H1 (cell line): Measurements from ENCODE around the gene ITGA8. TPM values are rescaled to one million over a fixed set of nuclear protein-coding genes. Genes with fewer than 3 reads are reported as not detected.

Source experiments
- CTCF ChIA-PET: fragments of 300-600 bp; sonication (Branson Sonifier 250); formaldehyde crosslinking; loops from one replicate; lab custom pipeline; 2021; ENCODE audit not compliant: partially characterized antibody; lab: Charles Lee
- POLR2A ChIA-PET: fragments of 300-600 bp; sonication (Branson Sonifier 250); formaldehyde crosslinking; loops from one replicate; lab custom pipeline; 2021; ENCODE audit warnings: inconsistent platforms; ENCODE audit not compliant: partially characterized antibody; lab: Charles Lee
- DNase-seq, 2 experiments: peaks; one replicate each; pipeline versions ENCODE4 v3.0.0 to v3.0.0-alpha.2; 2010 to 2022; ENCODE audit warnings: low spot score in 2 of 2, low read depth in 1 of 2, mixed read lengths in 1 of 2
- FAIRE-seq: peaks from 2 replicates; lab custom pipeline; 2011; peaks lifted over from hg19 to GRCh38; lab: Jason Lieb, UNC
- H2AFZ ChIP-seq: 2 replicates; pipeline ENCODE4 v1.8.1; 2012; ENCODE audit warnings: low read length, inconsistent platforms
- H2AK5ac ChIP-seq: 2 replicates; pipeline ENCODE4 v1.6.1; 2013; ENCODE audit warnings: low read depth, low read length
- H2BK120ac ChIP-seq: replicated peaks from 2 replicates; pipeline ENCODE3; 2013; ENCODE audit warnings: low read depth, low read length, inconsistent platforms
- H2BK12ac ChIP-seq: 2 replicates; pipeline ENCODE4 v1.6.1; 2013; ENCODE audit warnings: low read depth, low read length
- H2BK15ac ChIP-seq: 2 replicates; pipeline ENCODE4 v1.6.1; 2013; ENCODE audit warnings: low read length
- H2BK20ac ChIP-seq: 2 replicates; pipeline ENCODE4 v1.6.1; 2013; ENCODE audit warnings: low read length
- H2BK5ac ChIP-seq: 2 replicates; pipeline ENCODE4 v1.6.1; 2013; ENCODE audit warnings: low read depth, low read length
- H3K14ac ChIP-seq: 2 replicates; pipeline ENCODE4 v1.6.1; 2013; ENCODE audit warnings: inconsistent platforms; ENCODE audit not compliant: insufficient read length
- H3K18ac ChIP-seq: 2 replicates; pipeline ENCODE4 v1.6.1; 2013; ENCODE audit warnings: low read length; ENCODE audit errors: extremely low read depth
- H3K23ac ChIP-seq: 2 replicates; pipeline ENCODE4 v1.6.1; 2013; ENCODE audit warnings: inconsistent platforms; ENCODE audit not compliant: insufficient read length
- H3K23me2 ChIP-seq: 2 replicates; pipeline ENCODE4 v1.6.1; 2013; ENCODE audit warnings: low read depth, low read length
- H3K27ac ChIP-seq: 2 replicates; pipeline ENCODE4 v1.6.1; 2011; ENCODE audit warnings: low read depth, low read length, inconsistent platforms
- H3K27me3 ChIP-seq, 4 experiments: replicated peaks in 1 of 4; 1 replicate in 1 of 4; 2 replicates in 3 of 4; pipeline versions ENCODE4 v1.6.1 to v1.8.1; 2011 to 2013; ENCODE audit warnings: low read length in 3 of 4, mild to moderate bottlenecking in 3 of 4, inconsistent platforms in 2 of 4, mixed read lengths in 2 of 4, moderate library complexity in 1 of 4; ENCODE audit not compliant: control insufficient read depth in 3 of 4, insufficient read depth in 3 of 4; ENCODE audit errors: extremely low read depth in 1 of 4
- H3K36me3 ChIP-seq, 4 experiments: 2 replicates each; pipeline versions ENCODE4 v1.6.1 to v1.8.1; 2011 to 2013; ENCODE audit warnings: mild to moderate bottlenecking in 4 of 4, low read length in 3 of 4, moderate library complexity in 2 of 4, control low read depth in 1 of 4, inconsistent platforms in 1 of 4; ENCODE audit not compliant: insufficient read depth in 4 of 4, control insufficient read depth in 2 of 4
- H3K4ac ChIP-seq: replicated peaks from 2 replicates; pipeline ENCODE3; 2013; ENCODE audit warnings: low read length, low read depth, mixed read lengths, inconsistent platforms; ENCODE audit not compliant: insufficient read length
- H3K4me1 ChIP-seq, 4 experiments: replicated peaks in 1 of 4; 1 replicate in 1 of 4; 2 replicates in 3 of 4; pipeline versions ENCODE4 v1.6.1 to v1.8.1; 2011 to 2013; ENCODE audit warnings: low read length in 3 of 4, inconsistent platforms in 2 of 4, mixed read lengths in 1 of 4; ENCODE audit not compliant: insufficient read depth in 4 of 4, control insufficient read depth in 3 of 4
- H3K4me2 ChIP-seq, 2 experiments: 2 replicates each; pipeline versions ENCODE4 v1.6.1 to v1.8.1; 2011 to 2013; ENCODE audit warnings: low read depth in 2 of 2, low read length in 2 of 2, control low read depth in 1 of 2, inconsistent platforms in 1 of 2, mild to moderate bottlenecking in 1 of 2; ENCODE audit not compliant: insufficient read depth in 1 of 2
- H3K4me3 ChIP-seq, 4 experiments: fragments of 200-600, 300-600 bp in 1 of 4; sonication (generic), shearing (Covaris generic), sonication (Bioruptor Twin) in 1 of 4; 2 replicates each; pipeline versions ENCODE4 v1.5.1 to v1.8.1; 2011 to 2016; ENCODE audit warnings: low read length in 4 of 4, low read depth in 3 of 4, control low read depth in 2 of 4, inconsistent platforms in 2 of 4, mild to moderate bottlenecking in 2 of 4, mixed read lengths in 1 of 4, moderate library complexity in 1 of 4; ENCODE audit not compliant: insufficient read depth in 2 of 4; ENCODE audit errors: extremely low read depth in 1 of 4
- H3K56ac ChIP-seq: replicated peaks from 2 replicates; pipeline ENCODE3; 2013; ENCODE audit warnings: low read depth, mild to moderate bottlenecking, mixed read lengths, low read length, inconsistent platforms; ENCODE audit not compliant: insufficient read length
- H3K79me1 ChIP-seq: 2 replicates; pipeline ENCODE4 v1.6.1; 2013; ENCODE audit warnings: low read depth, low read length, control low read depth
- H3K79me2 ChIP-seq, 2 experiments: 2 replicates each; pipeline versions ENCODE4 v1.6.1 to v1.8.1; 2012 to 2013; ENCODE audit warnings: low read length in 2 of 2, mild to moderate bottlenecking in 2 of 2, inconsistent platforms in 1 of 2; ENCODE audit not compliant: insufficient read depth in 2 of 2, control insufficient read depth in 1 of 2
- H3K9ac ChIP-seq, 4 experiments: replicated peaks in 1 of 4; 1 replicate in 1 of 4; 2 replicates in 3 of 4; pipeline versions ENCODE4 v1.6.1 to v1.8.1; 2011 to 2013; ENCODE audit warnings: low read depth in 3 of 4, low read length in 3 of 4, control low read depth in 2 of 4, mild to moderate bottlenecking in 2 of 4, moderate library complexity in 2 of 4, inconsistent platforms in 1 of 4; ENCODE audit errors: extremely low read depth in 1 of 4
- H3K9me3 ChIP-seq, 2 experiments: 2 replicates each; pipeline versions ENCODE4 v1.6.1 to v1.8.1; 2012 to 2013; ENCODE audit warnings: mild to moderate bottlenecking in 2 of 2, moderate library complexity in 2 of 2, control low read depth in 1 of 2, inconsistent platforms in 1 of 2, low read depth in 1 of 2, low read length in 1 of 2, mixed read lengths in 1 of 2; ENCODE audit not compliant: insufficient read depth in 2 of 2
- H4K20me1 ChIP-seq, 2 experiments: replicated peaks in 1 of 2; 2 replicates each; pipeline versions ENCODE3 to v1.8.1; 2011 to 2013; ENCODE audit warnings: inconsistent platforms in 2 of 2, low read length in 2 of 2, mild to moderate bottlenecking in 1 of 2; ENCODE audit not compliant: insufficient read depth in 2 of 2, control insufficient read depth in 1 of 2
- H4K5ac ChIP-seq: 2 replicates; pipeline ENCODE4 v1.6.1; 2013; ENCODE audit warnings: low read length, low read depth, mixed read lengths, inconsistent platforms; ENCODE audit not compliant: insufficient read length
- H4K8ac ChIP-seq: 2 replicates; pipeline ENCODE4 v1.8.0; 2013; ENCODE audit warnings: mild to moderate bottlenecking, moderate library complexity, low read length, inconsistent platforms; ENCODE audit not compliant: insufficient read depth; ENCODE audit errors: extremely low read depth
- H4K91ac ChIP-seq: replicated peaks from 2 replicates; pipeline ENCODE3; 2013; ENCODE audit warnings: low read length, mixed read lengths, inconsistent platforms; ENCODE audit not compliant: insufficient read length
- BACH1 ChIP-seq: IDR thresholded peaks from 2 replicates; pipeline ENCODE4 v1.6.1; 2012; ENCODE audit warnings: low read length, improper control_type of control experiment
- BCL11A ChIP-seq, 2 experiments: IDR thresholded peaks; one replicate each; pipeline ENCODE4 v1.6.1; 2011; ENCODE audit warnings: low read depth in 2 of 2, low read length in 2 of 2, mild to moderate bottlenecking in 2 of 2
- CREB1 ChIP-seq: IDR thresholded peaks from 2 replicates; pipeline ENCODE4 v1.6.1; 2012; ENCODE audit warnings: inconsistent platforms
- KDM5A ChIP-seq: fragments of 200-600 bp; IDR thresholded peaks from 2 replicates; pipeline ENCODE4 v1.7.1; 2012; ENCODE audit warnings: mild to moderate bottlenecking, low read length, inconsistent platforms, mixed read lengths
- SIX5 ChIP-seq: IDR thresholded peaks from 2 replicates; pipeline ENCODE4 v1.6.1; 2011; ENCODE audit warnings: mild to moderate bottlenecking, low read depth, low read length
- SP4 ChIP-seq: IDR thresholded peaks from 2 replicates; pipeline ENCODE4 v1.6.1; 2012; ENCODE audit warnings: low read length, inconsistent platforms
- WGBS, 2 experiments: shearing (Covaris generic) in 1 of 2; methylation state at CpG; one replicate each; pipeline versions ENCODE4 v1.1.6 to v1.1.7; 2013 to 2015; ENCODE audit warnings: low lambda C conversion rate in 2 of 2, mixed read lengths in 2 of 2, inconsistent platforms in 1 of 2, low coverage in 1 of 2, missing lambda C conversion rate in 1 of 2; ENCODE audit not compliant: insufficient replicate concordance in 2 of 2, insufficient coverage in 1 of 2, insufficient read length in 1 of 2; ENCODE audit errors: extremely low coverage in 1 of 2, missing lambda C conversion rate in 1 of 2; 5-methylcytosine and 5-hydroxymethylcytosine counted together
- polyA plus RNA-seq, 7 experiments: library from polyadenylated mRNA; depleted of rRNA in 3 of 7; stranded (reverse) in 5 of 7; unstranded in 2 of 7; fragments of >200 nt in 5 of 7; fragments of 200-250 nt in 2 of 7; gene quantifications; 1 replicate in 5 of 7; 2 replicates in 1 of 7; 4 replicates in 1 of 7; pipeline versions ENCODE4 v1.2.1 to v1.2.3, GENCODE V29; 2011 to 2013; ENCODE audit warnings: missing spikeins in 2 of 7, mixed read lengths in 2 of 7
- total RNA-seq: library from RNA; stranded (reverse); fragmentation: NEBNext Ultra II Directional; extraction: Animal tissue kit (Norgen Biotek cat#: 25700); gene quantifications from 2 replicates; pipeline ENCODE4 v1.2.1, GENCODE V29; 2021

Gene ITGA8
- total and polyA plus RNA-seq, 2 of the 8 experiments (the other 6 are each of a cell fraction or from before 2014, with no cell fraction given): not detected

GRCh38 chr10:15484128-15484527 is 235.6 kb downstream of the ITGA8 start:
- Histone ChIP-seq H2BK120ac (no peak overlapping the region), H3K4me2 (no peak overlapping the region), H4K91ac (no peak overlapping the region), H3K36me3 (no peaks in the 10 kb centered on the region), H3K9me3 (no peaks in the 10 kb centered on the region), H3K4ac (no peak overlapping the region), H2BK5ac (no peak overlapping the region), H4K8ac (no peak overlapping the region), H4K5ac (no peak overlapping the region), H3K4me3 (no peak overlapping the region), H3K4me1 (no peaks in the 10 kb centered on the region), H3K79me1 (no peaks in the 10 kb centered on the region), H3K23me2 (no peaks in the 10 kb centered on the region), H3K27me3 (peaks cover 0 to 3% (median 0%) of the 10 kb centered on the region in 4 experiments; a peak in 2 of 7 replicates), H2BK15ac (no peak overlapping the region), H4K20me1 (no peaks in the 10 kb centered on the region), H2BK20ac (no peak overlapping the region), H3K27ac (no peak overlapping the region), H3K23ac (no peak overlapping the region), H3K79me2 (no peaks in the 10 kb centered on the region), H2AFZ (no peak overlapping the region), H3K56ac (no peak overlapping the region), H2BK12ac (no peak overlapping the region), H3K14ac (no peak overlapping the region), H3K9ac (no peak overlapping the region), H2AK5ac (no peak overlapping the region), H3K18ac (no peak overlapping the region)
- ChIA-PET CTCF (interaction anchor here (1.1 kb wide), 1 partner anchor 177 kb away, joined by 3 read pairs; no protein-coding TSS in a partner anchor), POLR2A (no interaction called here)
- DNase-seq (no peak), FAIRE-seq (no peak)
- 86% methylated on average over 3 of the region's 3 CpGs; no CpG with 5 or more reads in 1 of the 2 experiments for WGBS, 2 experiments
- TF ChIP-seq SP4 (no peak), SIX5 (no peak), BCL11A (IDR thresholded peaks at IDR 0.05; ENCODE audit: low read depth in 2 of 2, low read length in 2 of 2) (no peak), KDM5A (no peak), BACH1 (no peak), CREB1 (no peak)
